HG02884 (cell line): ENCODE measurements around the gene RABEP1.

Experiments
- ATAC-seq: cut with Tn5 transposase; IDR thresholded peaks from one replicate; pipeline ENCODE4 v1.9.1; 2021; ENCODE audit warnings: mild to moderate bottlenecking, moderate library complexity; ENCODE audit not compliant: unreplicated experiment

The RABEP1 gene

GRCh38 chr17:5269241-5269960 is 12.7 kb upstream of the RABEP1 start:
- no peak for ATAC-seq

- ATAC-seq: no peak
Measured at GRCh38 chr17:5272322-5272721, 9.8 kb upstream of the RABEP1 start.

GRCh38 chr17:5282642-5283217 is 646 bp downstream of the RABEP1 start:
- no peak for ATAC-seq

GRCh38 chr17:5283571-5284315 is 1.7 kb downstream of the RABEP1 start:
- ATAC-seq: no peak

- ATAC-seq: no peak
Measured at GRCh38 chr17:5284681-5285080, 2.6 kb downstream of the RABEP1 start.

GRCh38 chr17:5286846-5287245 is 4.8 kb downstream of the RABEP1 start:
- ATAC-seq: no peak

GRCh38 chr17:5291683-5292350 is 9.7 kb downstream of the RABEP1 start:
- ATAC-seq: no peak

- ATAC-seq: no peak
Measured at GRCh38 chr17:5297245-5297644, 15.2 kb downstream of the RABEP1 start.

- no peak for ATAC-seq
Measured at GRCh38 chr17:5299383-5299782, 17.3 kb downstream of the RABEP1 start.

GRCh38 chr17:5304636-5305035 is 22.6 kb downstream of the RABEP1 start:
- ATAC-seq: no peak

GRCh38 chr17:5309851-5310250 is 27.8 kb downstream of the RABEP1 start:
- no peak for ATAC-seq

- ATAC-seq: no peak
Measured at GRCh38 chr17:5325851-5326250, 43.8 kb downstream of the RABEP1 start.

GRCh38 chr17:5329784-5330557 is 47.9 kb downstream of the RABEP1 start:
- ATAC-seq: no peak

GRCh38 chr17:5330981-5331380 is 48.9 kb downstream of the RABEP1 start:
- no peak for ATAC-seq

- ATAC-seq: no peak
Measured at GRCh38 chr17:5331506-5331905, 49.4 kb downstream of the RABEP1 start.

GRCh38 chr17:5344914-5345313 is 62.8 kb downstream of the RABEP1 start:
- ATAC-seq: no peak

- ATAC-seq: no peak
Measured at GRCh38 chr17:5352681-5353289, 70.7 kb downstream of the RABEP1 start.

- no peak for ATAC-seq
Measured at GRCh38 chr17:5354310-5354709, 72.2 kb downstream of the RABEP1 start.

- no peak for ATAC-seq
Measured at GRCh38 chr17:5354886-5355415, 72.9 kb downstream of the RABEP1 start.
